Kidney glomerular epithelial cell (primary cell): ENCODE data around the gene STAMBP.
"Not testable (repeated sequence)": the region's sequence is repeated elsewhere in the genome, so short reads cannot be mapped to it uniquely, and the experiment has no call there.

Experiments
- DNase-seq: peaks from one replicate; lab custom pipeline; 2025; lab: John Stamatoyannopoulos, UW

The STAMBP gene

GRCh38 chr2:73887596-73888353 is 59.0 kb downstream of the STAMBP start:
- not testable (repeated sequence) for DNase-seq

- DNase-seq: no peak
Measured at GRCh38 chr2:73888388-73888787, 59.6 kb downstream of the STAMBP start.

GRCh38 chr2:73889206-73889605 is 60.4 kb downstream of the STAMBP start:
- DNase-seq: no peak

- DNase-seq: no peak
Measured at GRCh38 chr2:73890301-73891092, 61.7 kb downstream of the STAMBP start.

GRCh38 chr2:73891276-73891901 is 62.6 kb downstream of the STAMBP start:
- no peak for DNase-seq

- no peak for DNase-seq
Measured at GRCh38 chr2:73892631-73893329, 64.0 kb downstream of the STAMBP start, which contains the start of gene ACTG2. Gene ACTG2 (plus strand): TSS chr2:73893008. CDS start chr2:73901312, 8,304 bp downstream.

- DNase-seq: no peak
Measured at GRCh38 chr2:73893764-73894474, 65.2 kb downstream of the STAMBP start.

- no peak for DNase-seq
Measured at GRCh38 chr2:73894475-73894850, 65.7 kb downstream of the STAMBP start.

- no peak for DNase-seq
Measured at GRCh38 chr2:73894877-73895276, 66.1 kb downstream of the STAMBP start.

- no peak for DNase-seq
Measured at GRCh38 chr2:73895473-73895872, 66.7 kb downstream of the STAMBP start.

GRCh38 chr2:73896362-73897239 is 67.8 kb downstream of the STAMBP start:
- DNase-seq: no peak

GRCh38 chr2:73897240-73897583 is 68.5 kb downstream of the STAMBP start:
- no peak for DNase-seq

GRCh38 chr2:73897934-73898333 is 69.2 kb downstream of the STAMBP start:
- no peak for DNase-seq

- DNase-seq: no peak
Measured at GRCh38 chr2:73899801-73900336, 71.1 kb downstream of the STAMBP start.

GRCh38 chr2:73901143-73901542 is 72.4 kb downstream of the STAMBP start:
- no peak for DNase-seq

GRCh38 chr2:73902284-73902683 is 73.5 kb downstream of the STAMBP start:
- DNase-seq: no peak

GRCh38 chr2:73903313-73903712 is 74.6 kb downstream of the STAMBP start:
- no peak for DNase-seq

- DNase-seq: not testable (repeated sequence)
Measured at GRCh38 chr2:73903949-73904613, 75.3 kb downstream of the STAMBP start.

- DNase-seq: no peak
Measured at GRCh38 chr2:73904952-73905351, 76.2 kb downstream of the STAMBP start.
